Dermis blood vessel endothelial cell (primary cell): Measurements from ENCODE around the gene NAA30. TPM values are rescaled to one million over a fixed set of nuclear protein-coding genes. Genes with fewer than 3 reads are reported as not detected.
"Not testable (repeated sequence)": the region's sequence is repeated elsewhere in the genome, so short reads cannot be mapped to it uniquely, and the experiment has no call there.

Experiments used
- DNase-seq: peaks from one replicate; pipeline ENCODE4 v3.0.0; 2010
- total RNA-seq: library from RNA; depleted of rRNA; stranded (reverse); fragments of >200 nt; gene quantifications from 2 replicates; pipeline ENCODE4 v1.2.3, GENCODE V29; 2014

NAA30 gene
- total RNA-seq, result 31.7 and 34.7 TPM in 2 replicates

GRCh38 chr14:57390037-57390805, at the start of gene NAA30:
NAA30 (plus strand) TSS chr14:57390586; CDS start chr14:57390958, 372 bp downstream.
- peak; percentile 95 for DNase-seq

GRCh38 chr14:57343545-57344297, 46.7 kb upstream of the NAA30 start:
- DNase-seq, result not testable (repeated sequence)

- no peak for DNase-seq
These were observed 45.3 kb upstream of the NAA30 start for GRCh38 chr14:57345106-57345505.

GRCh38 chr14:57346741-57347140, 43.6 kb upstream of the NAA30 start:
- DNase-seq, result no peak

- DNase-seq, result no peak
These were observed 37.8 kb upstream of the NAA30 start for GRCh38 chr14:57352396-57353170.

- no peak for DNase-seq
These were observed 35.1 kb upstream of the NAA30 start for GRCh38 chr14:57355081-57355800.

GRCh38 chr14:57362361-57362760, 28.0 kb upstream of the NAA30 start:
- DNase-seq, result peak; percentile 95

GRCh38 chr14:57364659-57365450, 25.5 kb upstream of the NAA30 start:
- DNase-seq, result no peak

GRCh38 chr14:57370187-57370586, 20.2 kb upstream of the NAA30 start:
- DNase-seq, result not testable (repeated sequence)

- no peak for DNase-seq
These were observed 19.4 kb upstream of the NAA30 start for GRCh38 chr14:57371013-57371412.

- DNase-seq, result no peak
These were observed 15.2 kb upstream of the NAA30 start for GRCh38 chr14:57375156-57375555.

- peak; percentile 59 for DNase-seq
These were observed 11.7 kb upstream of the NAA30 start for GRCh38 chr14:57378661-57379060.

- DNase-seq, result no peak
These were observed 9.5 kb upstream of the NAA30 start for GRCh38 chr14:57380935-57381334.

GRCh38 chr14:57382283-57382682, 8.1 kb upstream of the NAA30 start:
- DNase-seq, result peak; percentile 91

- DNase-seq, result peak; percentile 23
These were observed 7.2 kb upstream of the NAA30 start for GRCh38 chr14:57383125-57383745.

- DNase-seq, result no peak
These were observed 2.3 kb upstream of the NAA30 start for GRCh38 chr14:57388067-57388466.

- DNase-seq, result no peak
These were observed 745 bp upstream of the NAA30 start for GRCh38 chr14:57389646-57390036.

GRCh38 chr14:57390806-57391516, 575 bp downstream of the NAA30 start:
- DNase-seq, result peak; percentile 55

- peak; percentile 24 for DNase-seq
These were observed 1.3 kb downstream of the NAA30 start for GRCh38 chr14:57391517-57392195.

- no peak for DNase-seq
These were observed 2.4 kb downstream of the NAA30 start for GRCh38 chr14:57392830-57393229.
